ENCODE measurements around the gene SSU72.

The SSU72 gene

GRCh38 chr1:1603671-1604373 is 29.2 kb upstream of the SSU72 start:
- no peak for TF ChIP-seq GATA2 (IDR thresholded peaks at IDR 0.05; ENCODE audit: low read depth, low read length)
- no peak for TF ChIP-seq GATA3 (IDR thresholded peaks at IDR 0.05; ENCODE audit: low read depth, low read length)

GRCh38 chr1:1602968-1603506 is 28.4 kb upstream of the SSU72 start:
- TF ChIP-seq GATA3 (IDR thresholded peaks at IDR 0.05; ENCODE audit: low read depth, low read length), result no peak
- TF ChIP-seq GATA2 (IDR thresholded peaks at IDR 0.05; ENCODE audit: low read depth, low read length), result no peak

GRCh38 chr1:1602304-1602967 is 27.8 kb upstream of the SSU72 start:
- TF ChIP-seq GATA3 (IDR thresholded peaks at IDR 0.05; ENCODE audit: low read depth, low read length), result no peak
- no peak for TF ChIP-seq GATA2 (IDR thresholded peaks at IDR 0.05; ENCODE audit: low read depth, low read length)

GRCh38 chr1:1601564-1602303 is 27.1 kb upstream of the SSU72 start:
- TF ChIP-seq GATA3 (IDR thresholded peaks at IDR 0.05; ENCODE audit: low read depth, low read length) (no peak), GATA2 (IDR thresholded peaks at IDR 0.05; ENCODE audit: low read depth, low read length) (no peak)

- no peak for TF ChIP-seq GATA3 (IDR thresholded peaks at IDR 0.05; ENCODE audit: low read depth, low read length)
- no peak for TF ChIP-seq GATA2 (IDR thresholded peaks at IDR 0.05; ENCODE audit: low read depth, low read length)
Measured at GRCh38 chr1:1600861-1601563, 26.3 kb upstream of the SSU72 start.

- TF ChIP-seq GATA3 (IDR thresholded peaks at IDR 0.05; ENCODE audit: low read depth, low read length), result no peak
- no peak for TF ChIP-seq GATA2 (IDR thresholded peaks at IDR 0.05; ENCODE audit: low read depth, low read length)
Measured at GRCh38 chr1:1599935-1600860, 25.5 kb upstream of the SSU72 start, which contains the start of gene FNDC10. Gene FNDC10 (minus strand): TSS chr1:1600135. CDS start chr1:1600015, 120 bp downstream.

GRCh38 chr1:1599030-1599934 is 24.6 kb upstream of the SSU72 start:
- TF ChIP-seq GATA2 (IDR thresholded peaks at IDR 0.05; ENCODE audit: low read depth, low read length) (no peak), GATA3 (IDR thresholded peaks at IDR 0.05; ENCODE audit: low read depth, low read length) (no peak)

GRCh38 chr1:1598720-1599029 is 24.0 kb upstream of the SSU72 start:
- no peak for TF ChIP-seq GATA2 (IDR thresholded peaks at IDR 0.05; ENCODE audit: low read depth, low read length)
- no peak for TF ChIP-seq GATA3 (IDR thresholded peaks at IDR 0.05; ENCODE audit: low read depth, low read length)

GRCh38 chr1:1598051-1598719 is 23.5 kb upstream of the SSU72 start:
- no peak for TF ChIP-seq GATA3 (IDR thresholded peaks at IDR 0.05; ENCODE audit: low read depth, low read length)
- TF ChIP-seq GATA2 (IDR thresholded peaks at IDR 0.05; ENCODE audit: low read depth, low read length), result no peak

- TF ChIP-seq GATA3 (IDR thresholded peaks at IDR 0.05; ENCODE audit: low read depth, low read length), result no peak
- no peak for TF ChIP-seq GATA2 (IDR thresholded peaks at IDR 0.05; ENCODE audit: low read depth, low read length)
Measured at GRCh38 chr1:1597275-1597930, 22.7 kb upstream of the SSU72 start.

Data from SH-SY5Y (cell line).